ENCODE measurements around the gene BBOX1.

DNA sequence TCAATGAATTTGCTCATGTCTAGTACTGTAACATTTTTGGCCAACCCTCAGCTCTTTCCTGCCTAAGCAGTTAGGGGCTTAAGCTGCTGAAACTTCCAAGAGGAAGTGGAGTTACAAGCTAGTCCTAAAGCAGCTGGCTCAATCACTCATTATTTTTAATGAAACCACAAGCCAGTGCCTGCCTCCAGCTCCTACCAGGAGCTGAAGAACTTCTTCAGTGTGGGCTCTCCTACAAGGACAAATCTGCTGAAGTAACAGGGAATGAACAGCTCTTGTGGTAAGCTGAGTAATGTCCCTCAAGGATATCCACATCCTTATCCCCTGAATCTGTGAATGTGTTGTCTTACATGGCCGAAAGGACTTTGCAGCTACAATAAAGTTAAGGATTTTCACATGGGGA, 112.5 kb downstream of the BBOX1 start:
- TF ChIP-seq, protein P1, sequence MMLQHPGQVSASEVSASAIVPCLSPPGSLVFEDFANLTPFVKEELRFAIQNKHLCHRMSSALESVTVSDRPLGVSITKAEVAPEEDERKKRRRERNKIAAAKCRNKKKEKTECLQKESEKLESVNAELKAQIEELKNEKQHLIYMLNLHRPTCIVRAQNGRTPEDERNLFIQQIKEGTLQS (IDR thresholded peaks at IDR 0.05): no peak
- TF ChIP-seq EGR1 (IDR thresholded peaks at IDR 0.05; ENCODE audit: low read depth): no peak
- no peak for TF ChIP-seq ELF1 (IDR thresholded peaks at IDR 0.05; ENCODE audit: borderline replicate concordance, low read depth)
- no peak for TF ChIP-seq POLR2A (IDR thresholded peaks at IDR 0.05; ENCODE audit: borderline replicate concordance, extremely low read depth, insufficient read depth, insufficient read length)
- TF ChIP-seq, protein P2, sequence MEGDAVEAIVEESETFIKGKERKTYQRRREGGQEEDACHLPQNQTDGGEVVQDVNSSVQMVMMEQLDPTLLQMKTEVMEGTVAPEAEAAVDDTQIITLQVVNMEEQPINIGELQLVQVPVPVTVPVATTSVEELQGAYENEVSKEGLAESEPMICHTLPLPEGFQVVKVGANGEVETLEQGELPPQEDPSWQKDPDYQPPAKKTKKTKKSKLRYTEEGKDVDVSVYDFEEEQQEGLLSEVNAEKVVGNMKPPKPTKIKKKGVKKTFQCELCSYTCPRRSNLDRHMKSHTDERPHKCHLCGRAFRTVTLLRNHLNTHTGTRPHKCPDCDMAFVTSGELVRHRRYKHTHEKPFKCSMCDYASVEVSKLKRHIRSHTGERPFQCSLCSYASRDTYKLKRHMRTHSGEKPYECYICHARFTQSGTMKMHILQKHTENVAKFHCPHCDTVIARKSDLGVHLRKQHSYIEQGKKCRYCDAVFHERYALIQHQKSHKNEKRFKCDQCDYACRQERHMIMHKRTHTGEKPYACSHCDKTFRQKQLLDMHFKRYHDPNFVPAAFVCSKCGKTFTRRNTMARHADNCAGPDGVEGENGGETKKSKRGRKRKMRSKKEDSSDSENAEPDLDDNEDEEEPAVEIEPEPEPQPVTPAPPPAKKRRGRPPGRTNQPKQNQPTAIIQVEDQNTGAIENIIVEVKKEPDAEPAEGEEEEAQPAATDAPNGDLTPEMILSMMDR (IDR thresholded peaks at IDR 0.05 in 2 of 3, conservative IDR thresholded peaks at IDR 0.05 in 1 of 3; ENCODE audit: borderline replicate concordance in 1 of 3, insufficient read depth in 1 of 3, low read depth in 2 of 3, low read length in 2 of 3): no peak
- no peak for TF ChIP-seq EZH2 (IDR thresholded peaks at IDR 0.05)
- TF ChIP-seq, protein P3, sequence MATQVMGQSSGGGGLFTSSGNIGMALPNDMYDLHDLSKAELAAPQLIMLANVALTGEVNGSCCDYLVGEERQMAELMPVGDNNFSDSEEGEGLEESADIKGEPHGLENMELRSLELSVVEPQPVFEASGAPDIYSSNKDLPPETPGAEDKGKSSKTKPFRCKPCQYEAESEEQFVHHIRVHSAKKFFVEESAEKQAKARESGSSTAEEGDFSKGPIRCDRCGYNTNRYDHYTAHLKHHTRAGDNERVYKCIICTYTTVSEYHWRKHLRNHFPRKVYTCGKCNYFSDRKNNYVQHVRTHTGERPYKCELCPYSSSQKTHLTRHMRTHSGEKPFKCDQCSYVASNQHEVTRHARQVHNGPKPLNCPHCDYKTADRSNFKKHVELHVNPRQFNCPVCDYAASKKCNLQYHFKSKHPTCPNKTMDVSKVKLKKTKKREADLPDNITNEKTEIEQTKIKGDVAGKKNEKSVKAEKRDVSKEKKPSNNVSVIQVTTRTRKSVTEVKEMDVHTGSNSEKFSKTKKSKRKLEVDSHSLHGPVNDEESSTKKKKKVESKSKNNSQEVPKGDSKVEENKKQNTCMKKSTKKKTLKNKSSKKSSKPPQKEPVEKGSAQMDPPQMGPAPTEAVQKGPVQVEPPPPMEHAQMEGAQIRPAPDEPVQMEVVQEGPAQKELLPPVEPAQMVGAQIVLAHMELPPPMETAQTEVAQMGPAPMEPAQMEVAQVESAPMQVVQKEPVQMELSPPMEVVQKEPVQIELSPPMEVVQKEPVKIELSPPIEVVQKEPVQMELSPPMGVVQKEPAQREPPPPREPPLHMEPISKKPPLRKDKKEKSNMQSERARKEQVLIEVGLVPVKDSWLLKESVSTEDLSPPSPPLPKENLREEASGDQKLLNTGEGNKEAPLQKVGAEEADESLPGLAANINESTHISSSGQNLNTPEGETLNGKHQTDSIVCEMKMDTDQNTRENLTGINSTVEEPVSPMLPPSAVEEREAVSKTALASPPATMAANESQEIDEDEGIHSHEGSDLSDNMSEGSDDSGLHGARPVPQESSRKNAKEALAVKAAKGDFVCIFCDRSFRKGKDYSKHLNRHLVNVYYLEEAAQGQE (IDR thresholded peaks at IDR 0.05; ENCODE audit: low read depth): no peak
- no peak for TF ChIP-seq SRF (IDR thresholded peaks at IDR 0.05; ENCODE audit: low read depth)
- no peak for TF ChIP-seq RAD21 (IDR thresholded peaks at IDR 0.05; ENCODE audit: low read depth)
- TF ChIP-seq, protein P4, sequence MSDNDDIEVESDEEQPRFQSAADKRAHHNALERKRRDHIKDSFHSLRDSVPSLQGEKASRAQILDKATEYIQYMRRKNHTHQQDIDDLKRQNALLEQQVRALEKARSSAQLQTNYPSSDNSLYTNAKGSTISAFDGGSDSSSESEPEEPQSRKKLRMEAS (IDR thresholded peaks at IDR 0.05): no peak
- no peak for TF ChIP-seq POLR2AphosphoS5 (IDR thresholded peaks at IDR 0.05; ENCODE audit: low read depth, low read length)
- TF ChIP-seq YY1 (IDR thresholded peaks at IDR 0.05; ENCODE audit: extremely low read depth, insufficient replicate concordance, low read depth, low read length): no peak
- TF ChIP-seq JUND (IDR thresholded peaks at IDR 0.05): no peak
- no peak for TF ChIP-seq EZH2phosphoT487 (IDR thresholded peaks at IDR 0.05; ENCODE audit: borderline replicate concordance)

All from HCT116 (cell line).